Measurements from ENCODE around the gene ZNF827. TPM values are rescaled to one million over a fixed set of nuclear protein-coding genes. Genes with fewer than 3 reads are reported as not detected.

The ZNF827 gene
- total and polyA plus RNA-seq, 2 of the 8 experiments (the other 6 are each of a cell fraction or from before 2014, with no cell fraction given), result 25.3 to 26.2 TPM

DNA sequence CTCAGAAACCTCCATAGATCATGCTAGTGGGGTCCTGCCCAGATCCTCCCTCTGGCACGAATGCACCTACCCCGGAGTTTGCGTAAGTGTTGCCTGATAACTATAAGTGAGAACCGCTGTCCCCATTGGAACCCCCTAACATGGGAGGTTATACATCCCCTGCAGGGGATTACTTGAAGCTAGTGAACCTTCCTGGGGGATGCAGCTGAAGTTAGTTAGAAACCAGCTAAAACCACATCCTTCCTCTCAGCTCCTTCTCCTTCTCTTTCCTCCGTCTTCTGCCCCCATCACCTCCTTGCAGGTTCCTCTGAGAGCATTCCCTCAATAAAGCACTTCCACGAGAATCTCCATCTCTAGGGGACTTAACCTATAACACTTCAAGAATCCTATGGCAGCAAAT, 95.0 kb downstream of the ZNF827 start (continued):
- TF ChIP-seq, protein P1, sequence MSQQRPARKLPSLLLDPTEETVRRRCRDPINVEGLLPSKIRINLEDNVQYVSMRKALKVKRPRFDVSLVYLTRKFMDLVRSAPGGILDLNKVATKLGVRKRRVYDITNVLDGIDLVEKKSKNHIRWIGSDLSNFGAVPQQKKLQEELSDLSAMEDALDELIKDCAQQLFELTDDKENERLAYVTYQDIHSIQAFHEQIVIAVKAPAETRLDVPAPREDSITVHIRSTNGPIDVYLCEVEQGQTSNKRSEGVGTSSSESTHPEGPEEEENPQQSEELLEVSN (IDR thresholded peaks at IDR 0.05), result no peak
- TF ChIP-seq EZH2 (IDR thresholded peaks at IDR 0.05; ENCODE audit: low read depth, low read length, severe bottlenecking) (no peak), TCF12 (IDR thresholded peaks at IDR 0.05; ENCODE audit: low read depth, low read length) (no peak), RXRA (IDR thresholded peaks at IDR 0.05; ENCODE audit: insufficient read depth, low read depth, low read length) (no peak), CREB1 (IDR thresholded peaks at IDR 0.05) (no peak), FOSL1 (IDR thresholded peaks at IDR 0.05; ENCODE audit: insufficient read depth, low read depth, low read length) (no peak), RFX5 (IDR thresholded peaks at IDR 0.05; ENCODE audit: borderline replicate concordance, low read depth, low read length) (no peak)

Measured in H1 (cell line).